ENCODE measurements around the gene GTF2A2.
"Not testable (repeated sequence)": the region's sequence is repeated elsewhere in the genome, so short reads cannot be mapped to it uniquely, and the experiment has no call there.

Gene GTF2A2

DNA sequence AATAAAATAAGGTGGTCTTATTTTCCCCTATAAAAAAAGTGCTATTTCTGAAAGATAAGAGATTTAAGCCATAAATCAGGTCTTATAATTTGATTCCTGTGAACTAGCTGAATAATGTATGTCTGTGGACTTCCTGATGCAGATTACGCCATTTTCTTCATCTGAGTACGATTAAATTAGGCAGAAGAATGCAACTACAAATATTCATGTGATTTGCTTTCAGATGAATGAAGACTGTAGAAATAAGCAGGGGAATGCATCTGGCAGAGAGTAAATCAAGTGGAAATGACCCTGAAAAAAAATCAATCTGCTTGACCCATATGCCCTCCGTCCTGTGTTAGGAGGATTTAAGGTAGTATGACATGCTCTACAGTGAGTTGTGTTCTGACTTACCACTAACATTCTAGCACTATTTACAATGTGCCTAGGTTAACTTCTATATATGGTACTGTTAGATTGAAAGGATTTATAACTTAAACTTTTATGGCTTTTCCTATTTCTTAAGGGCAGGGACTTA, 17.1 kb upstream of the GTF2A2 start:
- DNase-seq (ENCODE audit: low read depth), result no peak

- no peak for DNase-seq (ENCODE audit: low read depth)
Observed at GRCh38 chr15:59668556-59668955, 11.2 kb upstream of the GTF2A2 start.

GRCh38 chr15:59662260-59662659, 4.9 kb upstream of the GTF2A2 start:
- DNase-seq (ENCODE audit: low read depth), result no peak

GRCh38 chr15:59659366-59659765, 2.1 kb upstream of the GTF2A2 start:
- no peak for DNase-seq (ENCODE audit: low read depth)

GRCh38 chr15:59657635-59658125, 365 bp upstream of the GTF2A2 start:
- no peak for DNase-seq (ENCODE audit: low read depth)

- DNase-seq (ENCODE audit: low read depth), result no peak
Observed at GRCh38 chr15:59654046-59654445, 3.3 kb downstream of the GTF2A2 start.

- DNase-seq (ENCODE audit: low read depth), result no peak
Observed at GRCh38 chr15:59649603-59650002, 7.7 kb downstream of the GTF2A2 start.

- no peak for DNase-seq (ENCODE audit: low read depth)
Observed at GRCh38 chr15:59647085-59647484, 10.2 kb downstream of the GTF2A2 start.

- DNase-seq (ENCODE audit: low read depth), result no peak
Observed at GRCh38 chr15:59646277-59646676, 11.0 kb downstream of the GTF2A2 start.

- not testable (repeated sequence) for DNase-seq (ENCODE audit: low read depth)
Observed at GRCh38 chr15:59645812-59646211, 11.5 kb downstream of the GTF2A2 start.

DNA sequence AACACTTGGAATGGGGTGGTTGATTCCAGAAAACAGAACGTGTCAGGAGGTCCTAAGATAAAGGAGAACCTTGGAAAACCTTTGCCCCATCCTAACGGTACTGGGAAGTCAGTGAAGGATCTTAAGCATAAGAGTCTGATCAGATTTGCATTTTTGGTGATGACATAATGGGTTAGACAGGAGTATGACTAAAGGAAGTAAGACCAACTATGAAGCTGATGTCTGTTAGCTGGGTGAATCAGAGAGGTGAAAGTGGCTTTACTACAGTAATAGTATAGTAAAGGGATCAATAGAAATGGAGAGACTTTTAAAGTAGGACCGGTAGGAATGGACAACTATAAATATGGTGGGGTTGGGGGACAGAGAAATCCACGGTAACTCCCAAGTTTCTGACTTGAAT, 12.6 kb downstream of the GTF2A2 start:
- no peak for DNase-seq (ENCODE audit: low read depth)

- DNase-seq (ENCODE audit: low read depth), result no peak
Observed at GRCh38 chr15:59642351-59642750, 15.0 kb downstream of the GTF2A2 start.

DNA sequence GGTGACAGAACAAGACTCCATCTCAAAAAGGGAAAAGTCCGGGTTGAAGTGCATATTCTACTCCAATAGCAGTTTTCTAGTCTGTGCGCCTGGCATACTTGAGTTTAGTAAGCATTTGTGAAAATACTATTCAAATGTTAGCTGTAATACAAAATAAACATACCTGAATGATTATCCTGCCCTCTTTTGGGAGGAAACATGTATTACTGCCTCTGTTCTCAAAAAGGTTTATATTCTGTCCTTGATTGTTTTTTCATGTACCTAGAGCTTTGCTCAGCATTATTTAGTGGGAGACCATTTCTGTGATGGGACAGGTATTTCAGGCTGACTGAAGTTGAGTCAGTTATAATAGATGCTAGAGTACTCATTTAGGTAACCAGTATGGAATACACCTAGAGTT, 19.8 kb downstream of the GTF2A2 start:
- DNase-seq (ENCODE audit: low read depth), result not testable (repeated sequence)

- DNase-seq (ENCODE audit: low read depth), result no peak
Observed at GRCh38 chr15:59636184-59636583, 21.1 kb downstream of the GTF2A2 start.

- no peak for DNase-seq (ENCODE audit: low read depth)
Observed at GRCh38 chr15:59632714-59633113, 24.6 kb downstream of the GTF2A2 start.

GRCh38 chr15:59622289-59622688, 35.0 kb downstream of the GTF2A2 start:
- no peak for DNase-seq (ENCODE audit: low read depth)

DNA sequence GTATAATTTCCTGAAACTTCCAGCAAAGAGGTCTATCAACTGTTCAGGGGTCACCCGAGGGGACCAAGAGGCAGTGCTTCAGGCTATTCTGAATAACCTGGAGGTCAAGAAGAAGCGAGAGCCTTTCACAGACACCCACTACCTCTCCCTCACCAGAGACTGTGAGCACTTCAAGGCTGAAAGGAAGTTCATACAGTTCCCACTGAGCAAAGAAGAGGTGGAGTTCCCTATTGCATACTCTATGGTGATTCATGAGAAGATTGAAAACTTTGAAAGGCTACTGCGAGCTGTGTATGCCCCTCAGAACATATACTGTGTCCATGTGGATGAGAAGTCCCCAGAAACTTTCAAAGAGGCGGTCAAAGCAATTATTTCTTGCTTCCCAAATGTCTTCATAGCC, 38.9 kb downstream of the GTF2A2 start:
- no peak for DNase-seq (ENCODE audit: low read depth)

GRCh38 chr15:59616379-59616778, 40.9 kb downstream of the GTF2A2 start:
- no peak for DNase-seq (ENCODE audit: low read depth)

GRCh38 chr15:59615661-59616060, 41.7 kb downstream of the GTF2A2 start:
- no peak for DNase-seq (ENCODE audit: low read depth)

GRCh38 chr15:59614153-59614552, 43.2 kb downstream of the GTF2A2 start:
- no peak for DNase-seq (ENCODE audit: low read depth)

DNA sequence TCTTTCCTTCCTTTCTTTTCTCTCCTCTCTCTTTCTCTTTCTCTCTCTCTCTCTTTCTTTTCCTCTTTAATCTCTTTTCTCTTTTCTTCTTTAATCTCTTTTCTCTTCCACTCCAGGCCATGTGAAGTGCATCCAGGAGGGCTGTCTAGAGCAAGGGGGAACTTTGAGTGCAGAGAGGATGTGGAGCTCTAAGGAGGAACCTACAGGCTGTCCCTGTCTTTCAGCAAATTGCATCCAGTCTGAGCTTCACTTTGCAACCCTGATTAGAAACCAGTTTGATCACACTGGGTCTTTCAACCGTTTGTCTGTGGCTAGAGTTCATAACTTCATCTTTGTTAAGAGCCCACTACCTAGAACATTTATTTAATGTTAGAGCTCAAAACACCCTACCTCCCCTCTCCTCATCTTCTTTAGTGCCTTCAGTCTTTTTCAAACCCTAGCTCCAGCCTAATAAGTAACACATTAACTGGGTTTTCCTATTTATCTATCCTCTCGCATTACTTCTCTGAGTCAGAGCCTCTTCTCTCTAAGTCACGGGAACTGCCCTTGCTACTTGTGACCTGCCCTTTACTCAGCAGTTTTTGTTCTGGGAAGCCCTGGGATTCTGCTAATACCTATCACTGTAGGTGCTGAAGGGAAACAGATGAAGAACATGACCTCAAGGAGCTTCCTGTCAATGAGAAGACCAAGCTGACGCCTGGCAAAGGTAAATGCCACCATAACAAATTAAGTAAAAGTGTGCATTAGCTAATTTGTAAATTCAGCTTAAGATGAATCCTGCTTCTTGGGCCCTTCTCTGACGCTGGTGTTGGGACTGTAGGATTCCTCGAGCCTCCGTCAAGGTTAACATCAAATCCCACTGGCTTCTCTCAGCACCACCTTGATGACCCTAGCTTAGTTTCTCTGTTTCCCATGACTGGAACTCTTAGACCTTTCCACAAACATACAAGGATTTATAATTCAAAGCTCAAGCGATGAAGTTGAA, 45.7 kb downstream of the GTF2A2 start, which contains the start of gene GCNT3:
TSS of gene GCNT3 (plus strand) at position 508 of the 985 bp plus-strand sequence. CDS start 6,456 bp downstream, outside the sequence.
- DNase-seq (ENCODE audit: low read depth), result no peak

DNA sequence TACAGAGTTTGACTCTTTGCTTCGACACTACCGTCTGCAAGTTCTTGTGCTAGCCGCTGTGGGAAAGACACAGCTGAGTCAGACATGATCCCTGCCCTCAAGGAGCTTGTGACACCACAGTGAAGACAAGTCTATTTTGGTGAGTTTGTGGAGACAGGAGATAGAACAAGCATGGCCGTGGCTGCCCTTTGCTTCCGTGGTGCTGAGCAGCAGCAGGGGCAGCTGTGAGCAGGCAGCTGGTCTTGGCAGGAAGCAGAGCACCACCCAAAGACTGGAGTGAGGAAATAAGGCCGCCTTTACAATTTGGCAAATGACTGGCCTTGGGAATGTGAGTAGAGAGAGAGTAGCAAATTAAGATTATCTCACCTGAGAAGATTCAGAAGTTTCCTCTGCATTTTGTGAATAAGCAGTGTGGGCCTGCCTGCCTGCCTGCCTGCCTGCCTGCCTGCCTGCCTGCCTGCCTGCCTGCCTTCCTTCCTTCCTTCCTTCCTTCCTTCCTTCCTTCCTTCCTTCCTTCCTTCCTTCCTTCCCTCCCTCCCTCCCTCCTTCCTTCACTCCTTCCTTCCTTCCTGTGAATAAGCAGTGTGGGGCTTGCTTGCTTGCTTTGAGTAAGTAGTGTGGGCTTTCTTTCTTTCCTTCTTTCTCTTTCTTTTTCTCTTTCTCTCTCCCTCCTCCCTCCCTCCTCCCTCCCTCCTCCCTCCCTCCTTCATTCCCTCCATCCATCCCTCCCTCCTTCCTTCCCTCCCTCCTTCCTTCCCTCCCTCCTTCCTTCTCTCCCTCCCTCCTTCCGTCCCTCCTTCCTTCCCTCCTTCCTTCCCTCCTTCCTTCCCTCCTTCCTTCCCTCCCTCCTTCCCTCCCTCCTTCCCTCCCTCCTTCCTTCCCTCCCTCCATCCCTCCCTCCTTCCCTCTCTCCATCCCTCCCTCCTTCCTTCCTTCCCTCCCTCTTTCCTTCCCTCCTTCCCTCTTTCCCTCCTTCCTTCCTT, 47.3 kb downstream of the GTF2A2 start:
- DNase-seq (ENCODE audit: low read depth), result no peak

Data from stimulated activated CD8-positive, alpha-beta memory T cell treated with anti-CD3 and anti-CD28 coated beads, Interleukin-12 subunit alpha, Interleukin-12 subunit beta, amount 100 ng/mL, for 1 hour (primary cell).